Heart right ventricle (tissue), 16 donors: Measurements from ENCODE around the gene CYP4A22. TPM values are rescaled to one million over a fixed set of nuclear protein-coding genes. Genes with fewer than 3 reads are reported as not detected.

Source experiments
- ATAC-seq, 8 donors: fragments of 200-7000 bp; cut with Tn5 transposase; one replicate each; pipeline ENCODE4 v1.9.1; 2020; ENCODE audit warnings: mild to moderate bottlenecking in 8 of 8, moderate library complexity in 8 of 8, moderate number of reproducible peaks in 1 of 8
- DNase-seq, 2 donors: peaks; one replicate each; pipeline ENCODE4 v3.0.0-alpha.2; 2020
- H3K27ac ChIP-seq, 10 donors: fragments of 200-600 bp; sonication (generic) in 2 of 10; one replicate each; pipeline versions ENCODE4 v1.5.0 to v1.8.0; 2020 to 2022; ENCODE audit warnings: mild to moderate bottlenecking in 3 of 10
- H3K27me3 ChIP-seq, 7 donors: fragments of 200-600 bp; one replicate each; pipeline ENCODE4 v1.8.0; 2021 to 2022; ENCODE audit warnings: mild to moderate bottlenecking in 2 of 7
- H3K36me3 ChIP-seq, 9 donors: fragments of 200-600 bp; sonication (generic) in 1 of 9; one replicate each; pipeline versions ENCODE4 v1.5.0 to v1.8.0; 2020 to 2022; ENCODE audit warnings: mild to moderate bottlenecking in 2 of 9
- H3K4me1 ChIP-seq, 9 donors: fragments of 200-600 bp; sonication (generic) in 1 of 9; one replicate each; pipeline versions ENCODE4 v1.5.0 to v1.8.0; 2020 to 2022; ENCODE audit warnings: mild to moderate bottlenecking in 4 of 9
- H3K4me3 ChIP-seq, 10 donors: fragments of 200-600 bp; sonication (generic) in 2 of 10; one replicate each; pipeline versions ENCODE4 v1.5.0 to v1.8.0; 2020 to 2022; ENCODE audit warnings: mild to moderate bottlenecking in 7 of 10, moderate library complexity in 2 of 10
- H3K9me3 ChIP-seq, 11 donors: fragments of 200-600 bp in 10 of 11; sonication (generic) in 2 of 11; one replicate each; pipeline versions ENCODE4 v1.5.0 to v1.8.0; 2013 to 2022; ENCODE audit warnings: mild to moderate bottlenecking in 2 of 11, control low read depth in 1 of 11, moderate library complexity in 1 of 11
- WGBS, 2 donors: extraction: QIAGEN DNeasy Blood & Tissue Kit; methylation state at CpG; one replicate each; pipeline ENCODE4 v1.1.7; 2013; ENCODE audit warnings: inconsistent platforms in 1 of 2; 5-methylcytosine and 5-hydroxymethylcytosine counted together
- intact Hi-C, 10 donors: fragments of 100-400 bp; cut with DNase I; formaldehyde crosslinking; loops; one replicate each; pipeline versions ENCODE4 v1.11.1 to v1.14.2; 2022
- polyA plus RNA-seq, 2 donors: library from polyadenylated mRNA; stranded (reverse); fragments of 200-250 nt; gene quantifications; one replicate each; pipeline ENCODE4 v1.2.3, GENCODE V29; 2013
- total RNA-seq, 10 donors: library from RNA; stranded (reverse); fragmentation: NEBNext Ultra II Directional in 3 of 10; extraction: Animal tissue kit (Norgen Biotek cat#: 25700) in 3 of 10; gene quantifications; one replicate each; pipeline versions ENCODE4 v1.2.1 to v1.2.4, GENCODE V29; 2021 to 2023
- TF ChIP-seq, protein P1 (sequence below), 9 donors: fragments of 200-600 bp; sonication (generic) in 2 of 9; IDR thresholded peaks; one replicate each; pipeline versions ENCODE4 v1.5.0 to v1.8.0; 2021 to 2022; ENCODE audit warnings: antibody characterized with exemption in 9 of 9, mild to moderate bottlenecking in 5 of 9, moderate library complexity in 1 of 9
- donor health status: Arrhythmogenic right ventricular cardiomyopathy.
- donor health status: ischemic (EF 13 %, LVEDD 7.1; RV severe dilation, severe dysfunction).
- donor health status: healthy with polysubstance abuse.
- donor health status: DM: no; HTN: yes; CAD: no.
- donor health status: DM: no; HTN: no; CAD: no.
- donor health status: ischemic (EF 25% LVEDD 6.9; RV normal size, moderate dysfunction).
- donor health status: ischemic (EF 25% LVEDD 5.7; RV mildly dilated, moderate dysfunction).
- donor health status: healthy.
- donor health status: DM: yes; HTN: yes; CAD: no.
- donor health status: Ischemic cardiomyopathy.
- donor health status: ischemic (EF 35%, LVEDD 5.7; RV mildly dilated, moderate dysfunction).
- donor health status: nonischemic (EF 11% LVEDD 7.7; RV severe dilation, severe dysfunction).
- donor health status: DM: yes; HTN: yes; CAD: no.
- donor health status: PGD.
- donor health status: ischemic (EF 29% LVEDD 5.4; RV normal size, mild dysfunction).
- donor health status: nonischemic (EF 23%, LVEDD 6.1; RV moderate dilation, normal function).

CYP4A22 gene
- total and polyA plus RNA-seq, 12 donors = not detected

DNA sequence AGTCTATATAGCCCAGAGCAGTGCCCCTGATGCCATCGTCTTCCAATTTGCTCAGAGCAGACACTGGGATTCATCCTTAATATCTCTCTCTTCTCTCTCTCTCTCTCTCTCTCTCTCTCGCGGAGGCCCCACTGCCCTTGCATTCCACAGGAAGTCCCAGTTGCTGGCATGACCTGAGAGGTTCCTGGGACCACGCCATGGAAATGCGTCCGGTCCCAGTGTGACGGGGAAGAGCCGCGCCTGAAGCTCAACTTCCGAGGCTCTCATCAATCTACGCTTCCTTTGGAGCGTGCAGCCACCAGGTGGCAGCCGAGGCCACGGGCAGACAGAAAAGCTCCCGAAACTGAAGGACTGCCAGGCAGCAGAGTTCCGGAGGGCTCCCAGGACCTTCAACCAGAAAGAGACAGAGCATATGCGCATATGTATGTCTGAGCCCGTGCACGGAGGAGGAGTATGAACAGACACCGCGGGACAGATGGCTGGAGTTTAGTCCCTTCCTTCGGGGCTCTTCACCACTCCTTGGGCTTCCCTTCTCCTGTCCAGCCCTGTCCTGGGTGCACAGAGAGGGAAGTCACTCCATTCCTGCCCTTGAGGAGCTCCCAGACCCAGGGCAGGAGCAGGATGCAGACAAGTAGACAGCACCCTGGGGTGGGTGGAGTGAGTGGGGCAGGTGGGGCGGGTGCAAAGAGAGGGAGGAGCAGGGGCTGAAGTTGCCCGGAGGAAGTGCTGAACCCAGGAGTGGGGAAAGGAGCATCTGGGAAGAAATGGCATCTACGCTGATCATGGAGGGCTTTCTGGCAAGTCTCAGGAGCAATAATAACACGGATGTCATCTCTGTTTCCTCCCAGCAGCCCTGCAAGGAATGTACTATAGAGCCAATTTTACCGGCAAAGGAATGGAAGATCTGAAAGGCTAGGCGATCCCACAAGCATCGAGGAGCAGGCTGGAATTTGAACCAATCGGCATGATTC is 42.1 kb downstream of the CYP4A22 start:
- H3K4me3 ChIP-seq = peak overlapping the region in 9 of 10 donors; percentile 27 to 58 (median 49)
- H3K36me3 ChIP-seq = no peaks in the 10 kb centered on the region
- peaks cover 0 to 40% (median 13%) of the 10 kb centered on the region in 7 donors for H3K27me3 ChIP-seq
- peaks cover 3 to 19% (median 13%) of the 10 kb centered on the region in 9 donors for H3K4me1 ChIP-seq
- intact Hi-C loops = loop anchor here in 6 of 10 donors (1.0 to 10.0 kb wide), 8 partner anchors 83 to 548 kb away; partner anchors contain the start of gene FOXD2 (in 1 of the 6)
- TF ChIP-seq, protein P1, sequence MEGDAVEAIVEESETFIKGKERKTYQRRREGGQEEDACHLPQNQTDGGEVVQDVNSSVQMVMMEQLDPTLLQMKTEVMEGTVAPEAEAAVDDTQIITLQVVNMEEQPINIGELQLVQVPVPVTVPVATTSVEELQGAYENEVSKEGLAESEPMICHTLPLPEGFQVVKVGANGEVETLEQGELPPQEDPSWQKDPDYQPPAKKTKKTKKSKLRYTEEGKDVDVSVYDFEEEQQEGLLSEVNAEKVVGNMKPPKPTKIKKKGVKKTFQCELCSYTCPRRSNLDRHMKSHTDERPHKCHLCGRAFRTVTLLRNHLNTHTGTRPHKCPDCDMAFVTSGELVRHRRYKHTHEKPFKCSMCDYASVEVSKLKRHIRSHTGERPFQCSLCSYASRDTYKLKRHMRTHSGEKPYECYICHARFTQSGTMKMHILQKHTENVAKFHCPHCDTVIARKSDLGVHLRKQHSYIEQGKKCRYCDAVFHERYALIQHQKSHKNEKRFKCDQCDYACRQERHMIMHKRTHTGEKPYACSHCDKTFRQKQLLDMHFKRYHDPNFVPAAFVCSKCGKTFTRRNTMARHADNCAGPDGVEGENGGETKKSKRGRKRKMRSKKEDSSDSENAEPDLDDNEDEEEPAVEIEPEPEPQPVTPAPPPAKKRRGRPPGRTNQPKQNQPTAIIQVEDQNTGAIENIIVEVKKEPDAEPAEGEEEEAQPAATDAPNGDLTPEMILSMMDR (IDR thresholded peaks at IDR 0.05) = peak; percentile 83 to 96 (median 90)
- 5 to 8% methylated on average over 28 to 30 of the region's 30 CpGs for WGBS, 2 donors
- peak; percentile 88 to 89 for DNase-seq
- peak; percentile 87 to 94 (median 90) for ATAC-seq
- no peak overlapping the region for H3K27ac ChIP-seq
- H3K9me3 ChIP-seq = no peaks in the 10 kb centered on the region

DNA sequence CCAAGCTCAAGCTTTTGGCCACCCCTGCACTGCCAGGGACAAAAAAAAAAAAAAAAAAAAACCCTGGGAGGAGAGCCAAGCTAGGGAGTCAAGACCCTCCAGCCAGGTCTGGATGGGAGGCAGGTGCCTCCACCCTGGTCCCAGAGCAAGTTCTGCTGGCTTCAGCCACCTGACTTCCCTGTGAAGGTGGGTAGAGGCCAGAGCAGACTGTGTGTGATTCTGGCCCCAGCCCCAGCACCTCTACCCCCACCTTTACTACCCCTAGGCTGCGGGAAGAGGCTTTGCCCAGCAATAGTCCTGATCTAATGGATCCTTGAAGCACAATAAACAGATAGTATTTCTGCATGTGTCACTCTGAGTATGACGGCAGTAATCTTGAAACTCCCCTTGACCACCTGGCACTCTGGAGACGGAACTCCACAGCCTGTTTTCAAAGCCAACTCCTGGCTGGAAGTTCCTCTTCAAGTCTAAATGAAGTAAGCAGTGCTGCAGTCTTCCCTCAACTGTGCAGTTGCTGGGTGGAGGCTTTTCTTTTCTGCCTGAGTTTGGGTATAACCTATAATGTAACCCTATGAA is 42.8 kb downstream of the CYP4A22 start:
- ATAC-seq = no peak
- no peak for DNase-seq
- H3K27ac ChIP-seq = no peak overlapping the region
- WGBS, 2 donors = 53 to 63% methylated on average over 3 of the region's 3 CpGs
- H3K36me3 ChIP-seq = no peaks in the 10 kb centered on the region
- peaks cover 3 to 18% (median 13%) of the 10 kb centered on the region in 9 donors for H3K4me1 ChIP-seq
- H3K4me3 ChIP-seq = peak overlapping the region in 5 of 10 donors; percentile 48 to 58 (median 52)
- peaks cover 0 to 36% (median 13%) of the 10 kb centered on the region in 7 donors for H3K27me3 ChIP-seq
- TF ChIP-seq, protein P1 (IDR thresholded peaks at IDR 0.05) = no peak
- no peaks in the 10 kb centered on the region for H3K9me3 ChIP-seq
- intact Hi-C loops = loop anchor here (1.0 to 10.0 kb wide), 12 partner anchors 82 to 547 kb away; partner anchors contain the start of genes FOXD2 (in 1 of the 10) and FOXE3 (in 1 of the 10)

DNA sequence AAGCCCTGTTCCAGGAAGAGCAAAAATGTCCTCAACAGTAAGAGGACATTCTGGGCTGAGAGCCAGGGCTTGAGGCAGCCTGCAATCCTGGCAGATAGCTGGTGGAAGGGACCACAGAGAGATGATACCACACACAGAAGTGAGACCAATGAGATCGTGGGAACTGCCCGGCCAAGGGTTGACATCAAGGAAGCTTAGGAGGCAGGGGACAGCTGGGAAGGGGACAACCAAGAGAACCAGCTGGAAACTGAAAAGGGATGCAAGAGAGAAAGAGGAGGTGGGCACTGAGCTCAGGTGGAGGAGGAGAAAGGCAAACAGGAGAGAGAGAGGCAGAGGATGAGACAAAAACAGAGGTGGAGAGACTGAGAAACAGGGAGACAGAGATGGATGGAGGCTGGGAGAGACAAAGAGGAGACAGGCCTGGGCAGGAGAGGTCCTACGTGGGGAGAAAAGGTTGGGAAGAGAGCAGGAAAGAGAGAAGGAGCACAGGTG is 43.4 kb downstream of the CYP4A22 start:
- H3K27ac ChIP-seq = no peak overlapping the region
- H3K9me3 ChIP-seq = no peaks in the 10 kb centered on the region
- TF ChIP-seq, protein P1 (IDR thresholded peaks at IDR 0.05) = no peak
- H3K36me3 ChIP-seq = no peaks in the 10 kb centered on the region
- intact Hi-C loops = loop anchor here in 6 of 10 donors (5.0 to 10.0 kb wide), 6 partner anchors 234 to 544 kb away; partner anchors contain the start of gene FOXE3 (in 1 of the 6)
- WGBS, 2 donors = 52 to 53% methylated on average over 3 of the region's 3 CpGs
- DNase-seq (no peak), ATAC-seq (no peak)
- H3K27me3 ChIP-seq = peaks cover 0 to 34% (median 13%) of the 10 kb centered on the region in 7 donors
- no peak overlapping the region for H3K4me3 ChIP-seq
- H3K4me1 ChIP-seq = peaks cover 3 to 18% (median 13%) of the 10 kb centered on the region in 9 donors
